SK-N-SH (cell line): Measurements from ENCODE around the gene GAB1. TPM values are rescaled to one million over a fixed set of nuclear protein-coding genes. Genes with fewer than 3 reads are reported as not detected.

Experiments
- CTCF ChIA-PET: fragments of 300-600, 350-600 bp; formaldehyde crosslinking; extraction: SDS; loops from one replicate; lab custom pipeline; 2021; lab: Yijun Ruan, JAX
- POLR2A ChIA-PET: fragments of 350-600 bp; sonication (Branson Sonifier 250); formaldehyde crosslinking; extraction: SDS; loops from one replicate; lab custom pipeline; 2020; ENCODE audit warnings: antibody characterized with exemption, inconsistent platforms; lab: Yijun Ruan, JAX
- DNase-seq: peaks from one replicate; pipeline ENCODE4 v3.0.0; 2012
- H2AFZ ChIP-seq: fragments of 200-600 bp; sonication (generic); 2 replicates; pipeline ENCODE4 v1.8.1; 2016; ENCODE audit warnings: antibody characterized with exemption, mild to moderate bottlenecking, low read depth
- H3F3A ChIP-seq: fragments of 200-600 bp; sonication (generic); replicated peaks from 2 replicates; pipeline ENCODE3; 2016; ENCODE audit warnings: antibody characterized with exemption, mild to moderate bottlenecking; ENCODE audit not compliant: insufficient read depth
- H3K27ac ChIP-seq, 2 experiments: fragments of 200-500 bp in 1 of 2; fragments of 200-600 bp in 1 of 2; sonication (Bioruptor generic) in 1 of 2; sonication (generic), shearing (Covaris generic) in 1 of 2; 2 replicates each; pipeline versions ENCODE4 v1.5.1 to v1.6.1; 2014 to 2016; ENCODE audit warnings: low read depth in 2 of 2, inconsistent platforms in 1 of 2, low read length in 1 of 2, mild to moderate bottlenecking in 1 of 2, mixed read lengths in 1 of 2
- H3K27me3 ChIP-seq: fragments of 200-600 bp; sonication (generic), shearing (Covaris generic); 2 replicates; pipeline ENCODE4 v1.6.1; 2016; ENCODE audit warnings: mixed run types; ENCODE audit not compliant: insufficient read depth
- H3K36me3 ChIP-seq, 2 experiments: fragments of 200-500 bp in 1 of 2; fragments of 200-600 bp in 1 of 2; sonication (Bioruptor generic) in 1 of 2; sonication (generic) in 1 of 2; replicated peaks in 1 of 2; 2 replicates each; pipeline versions ENCODE3 to v1.5.1; 2014 to 2016; ENCODE audit warnings: low read length in 1 of 2, mild to moderate bottlenecking in 1 of 2; ENCODE audit not compliant: insufficient read depth in 2 of 2, control insufficient read depth in 1 of 2
- H3K4me1 ChIP-seq, 2 experiments: fragments of 200-500 bp in 1 of 2; fragments of 200-600 bp in 1 of 2; sonication (Bioruptor generic) in 1 of 2; sonication (generic), shearing (Covaris generic) in 1 of 2; 2 replicates each; pipeline versions ENCODE4 v1.5.1 to v1.6.1; 2014 to 2016; ENCODE audit warnings: low read depth in 1 of 2, low read length in 1 of 2, mixed run types in 1 of 2; ENCODE audit not compliant: insufficient read depth in 2 of 2, control insufficient read depth in 1 of 2
- H3K4me2 ChIP-seq: fragments of 200-600 bp; sonication (generic), shearing (Covaris generic); 2 replicates; pipeline ENCODE4 v1.6.1; 2017; ENCODE audit warnings: mixed run types
- H3K4me3 ChIP-seq, 2 experiments: fragments of 200-500 bp in 1 of 2; fragments of 200-600 bp in 1 of 2; sonication (Bioruptor generic) in 1 of 2; sonication (generic), shearing (Covaris generic) in 1 of 2; 2 replicates each; pipeline versions ENCODE4 v1.5.1 to v1.8.1; 2014 to 2016; ENCODE audit warnings: low read depth in 2 of 2, inconsistent platforms in 1 of 2, low read length in 1 of 2, mild to moderate bottlenecking in 1 of 2, mixed read lengths in 1 of 2, moderate library complexity in 1 of 2
- H3K79me2 ChIP-seq: fragments of 200-600 bp; sonication (generic); 2 replicates; pipeline ENCODE4 v1.8.1; 2017; ENCODE audit warnings: mild to moderate bottlenecking; ENCODE audit not compliant: insufficient read depth
- H3K9ac ChIP-seq: fragments of 200-600 bp; sonication (generic); 2 replicates; pipeline ENCODE4 v1.6.1; 2017; ENCODE audit warnings: mixed run types
- H3K9me2 ChIP-seq: fragments of 200-600 bp; sonication (generic); 2 replicates; pipeline ENCODE4 v1.6.1; 2017; ENCODE audit warnings: mixed run types
- H3K9me3 ChIP-seq: fragments of 200-600 bp; sonication (generic); 2 replicates; pipeline ENCODE4 v1.6.1; 2017; ENCODE audit warnings: mixed run types, mild to moderate bottlenecking, moderate library complexity
- H4K20me1 ChIP-seq: fragments of 200-600 bp; sonication (generic); 2 replicates; pipeline ENCODE4 v1.6.1; 2017; ENCODE audit warnings: mild to moderate bottlenecking, mixed run types; ENCODE audit not compliant: insufficient read depth
- CHD2 ChIP-seq: fragments of 150-350 bp; IDR thresholded peaks from 2 replicates; pipeline ENCODE4 v1.6.1; 2018; ENCODE audit warnings: low read length; ENCODE audit not compliant: partially characterized antibody
- FOSL2 ChIP-seq: IDR thresholded peaks from 2 replicates; pipeline ENCODE4 v1.4.0; 2012; ENCODE audit warnings: low read depth, mild to moderate bottlenecking, moderate library complexity, borderline replicate concordance
- MEF2A ChIP-seq: IDR thresholded peaks from 2 replicates; pipeline ENCODE4 v1.4.0; 2012; ENCODE audit warnings: low read depth, borderline replicate concordance
- MXI1 ChIP-seq: IDR thresholded peaks from 2 replicates; pipeline ENCODE4 v1.6.1; 2012; ENCODE audit warnings: mild to moderate bottlenecking, low read depth, low read length, improper control_type of control experiment
- NRF1 ChIP-seq: IDR thresholded peaks from 2 replicates; pipeline ENCODE4 v1.6.1; 2012; ENCODE audit warnings: low read depth, mild to moderate bottlenecking, low read length
- POLR2AphosphoS5 ChIP-seq: IDR thresholded peaks from 2 replicates; pipeline ENCODE4 v1.6.1; 2012; ENCODE audit warnings: low read depth, low read length
- RFX5 ChIP-seq: IDR thresholded peaks from 2 replicates; pipeline ENCODE4 v1.6.1; 2012; ENCODE audit warnings: mild to moderate bottlenecking, improper control_type of control experiment, low read length
- SIN3A ChIP-seq: IDR thresholded peaks from 2 replicates; pipeline ENCODE4 v1.6.1; 2012; ENCODE audit warnings: low read depth, mild to moderate bottlenecking, low read length, moderate library complexity, borderline replicate concordance
- SMC3 ChIP-seq: IDR thresholded peaks from 2 replicates; pipeline ENCODE4 v1.6.1; 2012; ENCODE audit warnings: low read depth, low read length, improper control_type of control experiment
- TAF1 ChIP-seq: IDR thresholded peaks from 2 replicates; pipeline ENCODE4 v1.6.1; 2012; ENCODE audit warnings: low read depth, mild to moderate bottlenecking, low read length, moderate library complexity, borderline replicate concordance
- WGBS: methylation state at CpG from one replicate; pipeline ENCODE4 v1.1.6; 2017; ENCODE audit warnings: low lambda C conversion rate; 5-methylcytosine and 5-hydroxymethylcytosine counted together
- polyA plus RNA-seq, 3 experiments: library from polyadenylated mRNA; depleted of rRNA; stranded (reverse); fragments of >200 nt; gene quantifications; 2 replicates each; pipeline ENCODE4 v1.2.3, GENCODE V29; 2012
- TF ChIP-seq, protein P1 (sequence below): fragments of 200-600 bp; sonication (generic); IDR thresholded peaks from 2 replicates; pipeline ENCODE4 v1.6.1; 2017; ENCODE audit warnings: antibody characterized with exemption, mild to moderate bottlenecking, moderate library complexity
- TF ChIP-seq, protein P2 (sequence below): IDR thresholded peaks from 2 replicates; pipeline ENCODE4 v1.6.1; 2012; ENCODE audit warnings: mild to moderate bottlenecking, low read depth, low read length, moderate library complexity
- TF ChIP-seq, protein P3 (sequence below): IDR thresholded peaks from 2 replicates; pipeline ENCODE4 v1.4.0; 2012; ENCODE audit warnings: low read depth, borderline replicate concordance
- TF ChIP-seq, protein P4 (sequence below): IDR thresholded peaks from 2 replicates; pipeline ENCODE4; 2012
- TF ChIP-seq, protein P5 (sequence below): fragments of 150-350 bp; IDR thresholded peaks from 2 replicates; pipeline ENCODE4 v1.6.1; 2017; ENCODE audit warnings: antibody characterized with exemption, low read length, low read depth, borderline replicate concordance
- TF ChIP-seq, protein P6 (sequence below): IDR thresholded peaks from 2 replicates; pipeline ENCODE4 v1.4.0; 2012; ENCODE audit warnings: low read depth, borderline replicate concordance

The GAB1 gene
- polyA plus RNA-seq, 1 of the 3 experiments (the other 2 are of a cell fraction): 3.7 TPM

DNA sequence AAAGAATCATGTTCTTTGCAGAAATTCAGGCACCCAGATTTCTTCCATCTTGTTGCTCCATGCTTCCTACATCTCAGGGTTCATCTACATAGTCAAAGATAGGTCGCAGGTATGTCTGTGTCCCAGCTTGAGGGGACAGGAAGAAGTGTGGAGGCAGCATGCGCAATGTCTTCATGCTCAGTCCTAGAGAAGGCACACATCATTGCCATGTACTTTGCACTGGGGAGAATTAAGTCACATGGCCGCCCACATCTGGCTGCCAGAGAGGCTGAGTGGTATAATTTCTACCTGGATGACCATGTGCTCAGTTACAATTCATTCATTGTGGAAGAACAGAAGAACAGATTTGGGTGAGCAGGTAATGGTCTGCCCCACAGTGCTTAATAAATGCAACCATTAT lies 54.1 kb downstream of the GAB1 start:
- Histone ChIP-seq H3K9ac (no peak overlapping the region), H3K4me3 (no peak overlapping the region), H2AFZ (no peak overlapping the region), H3K9me2 (no peaks in the 10 kb centered on the region), H3K79me2 (peaks cover 37% of the 10 kb centered on the region), H3F3A (peaks cover 10% of the 10 kb centered on the region), H3K4me1 (peaks cover 20 to 40% of the 10 kb centered on the region in 2 experiments; a peak in 3 of 4 replicates), H3K27ac (peak overlapping the region; percentile 68 to 73; a peak in 3 of 4 replicates), H3K4me2 (peak overlapping the region; percentile 61; the same call in 1 of the 2 replicates), H4K20me1 (no peaks in the 10 kb centered on the region), H3K9me3 (no peaks in the 10 kb centered on the region), H3K27me3 (no peaks in the 10 kb centered on the region), H3K36me3 (peaks cover 0 to 3% of the 10 kb centered on the region in 2 experiments)
- POLR2A ChIA-PET: no interaction called here
- peak; percentile 18 for DNase-seq
- CTCF ChIA-PET: interaction anchor here (2.7 kb wide), 1 partner anchor 15 kb away, joined by 8 read pairs; no protein-coding TSS in a partner anchor
- WGBS: 72% methylated on average over 3 of the region's 3 CpGs
- TF ChIP-seq RFX5 (no peak), TAF1 (no peak), MXI1 (0 out of 2 replicates have a peak, but pooled peaks have one; percentile 36), CHD2 (no peak)
- TF ChIP-seq, protein P1, sequence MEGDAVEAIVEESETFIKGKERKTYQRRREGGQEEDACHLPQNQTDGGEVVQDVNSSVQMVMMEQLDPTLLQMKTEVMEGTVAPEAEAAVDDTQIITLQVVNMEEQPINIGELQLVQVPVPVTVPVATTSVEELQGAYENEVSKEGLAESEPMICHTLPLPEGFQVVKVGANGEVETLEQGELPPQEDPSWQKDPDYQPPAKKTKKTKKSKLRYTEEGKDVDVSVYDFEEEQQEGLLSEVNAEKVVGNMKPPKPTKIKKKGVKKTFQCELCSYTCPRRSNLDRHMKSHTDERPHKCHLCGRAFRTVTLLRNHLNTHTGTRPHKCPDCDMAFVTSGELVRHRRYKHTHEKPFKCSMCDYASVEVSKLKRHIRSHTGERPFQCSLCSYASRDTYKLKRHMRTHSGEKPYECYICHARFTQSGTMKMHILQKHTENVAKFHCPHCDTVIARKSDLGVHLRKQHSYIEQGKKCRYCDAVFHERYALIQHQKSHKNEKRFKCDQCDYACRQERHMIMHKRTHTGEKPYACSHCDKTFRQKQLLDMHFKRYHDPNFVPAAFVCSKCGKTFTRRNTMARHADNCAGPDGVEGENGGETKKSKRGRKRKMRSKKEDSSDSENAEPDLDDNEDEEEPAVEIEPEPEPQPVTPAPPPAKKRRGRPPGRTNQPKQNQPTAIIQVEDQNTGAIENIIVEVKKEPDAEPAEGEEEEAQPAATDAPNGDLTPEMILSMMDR: no peak

DNA sequence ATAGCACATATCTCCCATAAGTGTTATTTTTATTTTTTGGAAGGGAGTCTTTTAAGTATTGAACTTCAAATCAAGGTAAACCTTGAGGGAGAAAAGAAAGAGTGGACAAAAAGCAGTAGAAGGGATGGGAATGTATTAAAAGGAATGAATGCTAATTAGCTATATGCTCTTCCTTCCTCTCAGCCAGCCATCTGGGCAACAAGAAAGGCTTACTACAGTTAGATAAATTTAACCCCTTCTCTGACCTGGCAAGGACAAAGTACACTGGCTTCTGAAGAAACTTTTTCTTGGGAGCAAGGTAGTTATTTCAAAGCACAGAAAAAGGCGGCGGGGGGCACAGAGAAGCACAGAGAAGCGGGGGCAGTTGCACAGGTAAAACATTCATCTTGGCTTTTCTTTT lies 54.6 kb downstream of the GAB1 start:
- peak overlapping the region; percentile 68 to 73; a peak in 3 of 4 replicates for H3K27ac ChIP-seq
- DNase-seq: no peak
- POLR2A ChIA-PET: no interaction called here
- H3K4me1 ChIP-seq: peaks cover 20 to 40% of the 10 kb centered on the region in 2 experiments; a peak in 3 of 4 replicates
- H3K9me2 ChIP-seq: no peaks in the 10 kb centered on the region
- 0 out of 4 replicates have a peak overlapping the region, but pooled peaks of 1 of the 2 experiments have one; percentile 13 for H3K4me3 ChIP-seq
- no peaks in the 10 kb centered on the region for H3K27me3 ChIP-seq
- H3K9ac ChIP-seq: 0 out of 2 replicates have a peak overlapping the region, but pooled peaks have one; percentile 26
- H3K36me3 ChIP-seq: peaks cover 0 to 3% of the 10 kb centered on the region in 2 experiments
- peaks cover 10% of the 10 kb centered on the region for H3F3A ChIP-seq
- H3K79me2 ChIP-seq: peaks cover 33% of the 10 kb centered on the region
- H3K4me2 ChIP-seq: peak overlapping the region; percentile 61
- no peaks in the 10 kb centered on the region for H4K20me1 ChIP-seq
- no peaks in the 10 kb centered on the region for H3K9me3 ChIP-seq
- no peak overlapping the region for H2AFZ ChIP-seq
- WGBS: 93% methylated on average over 3 of the region's 3 CpGs
- CTCF ChIA-PET: no interaction called here
- TF ChIP-seq, protein P2, sequence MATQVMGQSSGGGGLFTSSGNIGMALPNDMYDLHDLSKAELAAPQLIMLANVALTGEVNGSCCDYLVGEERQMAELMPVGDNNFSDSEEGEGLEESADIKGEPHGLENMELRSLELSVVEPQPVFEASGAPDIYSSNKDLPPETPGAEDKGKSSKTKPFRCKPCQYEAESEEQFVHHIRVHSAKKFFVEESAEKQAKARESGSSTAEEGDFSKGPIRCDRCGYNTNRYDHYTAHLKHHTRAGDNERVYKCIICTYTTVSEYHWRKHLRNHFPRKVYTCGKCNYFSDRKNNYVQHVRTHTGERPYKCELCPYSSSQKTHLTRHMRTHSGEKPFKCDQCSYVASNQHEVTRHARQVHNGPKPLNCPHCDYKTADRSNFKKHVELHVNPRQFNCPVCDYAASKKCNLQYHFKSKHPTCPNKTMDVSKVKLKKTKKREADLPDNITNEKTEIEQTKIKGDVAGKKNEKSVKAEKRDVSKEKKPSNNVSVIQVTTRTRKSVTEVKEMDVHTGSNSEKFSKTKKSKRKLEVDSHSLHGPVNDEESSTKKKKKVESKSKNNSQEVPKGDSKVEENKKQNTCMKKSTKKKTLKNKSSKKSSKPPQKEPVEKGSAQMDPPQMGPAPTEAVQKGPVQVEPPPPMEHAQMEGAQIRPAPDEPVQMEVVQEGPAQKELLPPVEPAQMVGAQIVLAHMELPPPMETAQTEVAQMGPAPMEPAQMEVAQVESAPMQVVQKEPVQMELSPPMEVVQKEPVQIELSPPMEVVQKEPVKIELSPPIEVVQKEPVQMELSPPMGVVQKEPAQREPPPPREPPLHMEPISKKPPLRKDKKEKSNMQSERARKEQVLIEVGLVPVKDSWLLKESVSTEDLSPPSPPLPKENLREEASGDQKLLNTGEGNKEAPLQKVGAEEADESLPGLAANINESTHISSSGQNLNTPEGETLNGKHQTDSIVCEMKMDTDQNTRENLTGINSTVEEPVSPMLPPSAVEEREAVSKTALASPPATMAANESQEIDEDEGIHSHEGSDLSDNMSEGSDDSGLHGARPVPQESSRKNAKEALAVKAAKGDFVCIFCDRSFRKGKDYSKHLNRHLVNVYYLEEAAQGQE: no peak
- TF ChIP-seq POLR2AphosphoS5: no peak
- no peak for TF ChIP-seq SIN3A
- TF ChIP-seq TAF1: no peak
- no peak for TF ChIP-seq MEF2A
- TF ChIP-seq FOSL2: no peak
- TF ChIP-seq, protein P3, sequence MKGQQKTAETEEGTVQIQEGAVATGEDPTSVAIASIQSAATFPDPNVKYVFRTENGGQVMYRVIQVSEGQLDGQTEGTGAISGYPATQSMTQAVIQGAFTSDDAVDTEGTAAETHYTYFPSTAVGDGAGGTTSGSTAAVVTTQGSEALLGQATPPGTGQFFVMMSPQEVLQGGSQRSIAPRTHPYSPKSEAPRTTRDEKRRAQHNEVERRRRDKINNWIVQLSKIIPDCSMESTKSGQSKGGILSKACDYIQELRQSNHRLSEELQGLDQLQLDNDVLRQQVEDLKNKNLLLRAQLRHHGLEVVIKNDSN: no peak
- TF ChIP-seq, protein P4, sequence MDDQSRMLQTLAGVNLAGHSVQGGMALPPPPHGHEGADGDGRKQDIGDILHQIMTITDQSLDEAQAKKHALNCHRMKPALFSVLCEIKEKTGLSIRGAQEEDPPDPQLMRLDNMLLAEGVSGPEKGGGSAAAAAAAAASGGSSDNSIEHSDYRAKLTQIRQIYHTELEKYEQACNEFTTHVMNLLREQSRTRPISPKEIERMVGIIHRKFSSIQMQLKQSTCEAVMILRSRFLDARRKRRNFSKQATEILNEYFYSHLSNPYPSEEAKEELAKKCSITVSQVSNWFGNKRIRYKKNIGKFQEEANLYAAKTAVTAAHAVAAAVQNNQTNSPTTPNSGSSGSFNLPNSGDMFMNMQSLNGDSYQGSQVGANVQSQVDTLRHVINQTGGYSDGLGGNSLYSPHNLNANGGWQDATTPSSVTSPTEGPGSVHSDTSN: no peak
- TF ChIP-seq, protein P5, sequence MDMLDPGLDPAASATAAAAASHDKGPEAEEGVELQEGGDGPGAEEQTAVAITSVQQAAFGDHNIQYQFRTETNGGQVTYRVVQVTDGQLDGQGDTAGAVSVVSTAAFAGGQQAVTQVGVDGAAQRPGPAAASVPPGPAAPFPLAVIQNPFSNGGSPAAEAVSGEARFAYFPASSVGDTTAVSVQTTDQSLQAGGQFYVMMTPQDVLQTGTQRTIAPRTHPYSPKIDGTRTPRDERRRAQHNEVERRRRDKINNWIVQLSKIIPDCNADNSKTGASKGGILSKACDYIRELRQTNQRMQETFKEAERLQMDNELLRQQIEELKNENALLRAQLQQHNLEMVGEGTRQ: no peak
- no peak for TF ChIP-seq SMC3
- TF ChIP-seq, protein P6, sequence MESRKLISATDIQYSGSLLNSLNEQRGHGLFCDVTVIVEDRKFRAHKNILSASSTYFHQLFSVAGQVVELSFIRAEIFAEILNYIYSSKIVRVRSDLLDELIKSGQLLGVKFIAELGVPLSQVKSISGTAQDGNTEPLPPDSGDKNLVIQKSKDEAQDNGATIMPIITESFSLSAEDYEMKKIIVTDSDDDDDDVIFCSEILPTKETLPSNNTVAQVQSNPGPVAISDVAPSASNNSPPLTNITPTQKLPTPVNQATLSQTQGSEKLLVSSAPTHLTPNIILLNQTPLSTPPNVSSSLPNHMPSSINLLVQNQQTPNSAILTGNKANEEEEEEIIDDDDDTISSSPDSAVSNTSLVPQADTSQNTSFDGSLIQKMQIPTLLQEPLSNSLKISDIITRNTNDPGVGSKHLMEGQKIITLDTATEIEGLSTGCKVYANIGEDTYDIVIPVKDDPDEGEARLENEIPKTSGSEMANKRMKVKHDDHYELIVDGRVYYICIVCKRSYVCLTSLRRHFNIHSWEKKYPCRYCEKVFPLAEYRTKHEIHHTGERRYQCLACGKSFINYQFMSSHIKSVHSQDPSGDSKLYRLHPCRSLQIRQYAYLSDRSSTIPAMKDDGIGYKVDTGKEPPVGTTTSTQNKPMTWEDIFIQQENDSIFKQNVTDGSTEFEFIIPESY: no peak
- no peak for TF ChIP-seq NRF1
